HepG2 (cell line): ENCODE results near the gene MVP. TPM values are rescaled to one million over a fixed set of nuclear protein-coding genes. Genes with fewer than 3 reads are reported as not detected.

Experiments
- AGO2 ChIP-seq: fragments of 200-400 bp; formaldehyde crosslinking; optimal IDR thresholded peaks from 2 replicates; pipeline ENCODE3; 2017; ENCODE audit warnings: mild to moderate bottlenecking, low read depth, low read length, moderate library complexity
- CBX2 ChIP-seq, 2 experiments: fragments of 200-600 bp in 1 of 2; sonication (generic); formaldehyde crosslinking in 1 of 2; IDR thresholded peaks; 2 replicates each; pipeline versions ENCODE4 v1.7.0 to v1.8.1; 2018 to 2022; ENCODE audit warnings: low read depth in 2 of 2, low read length in 1 of 2, mild to moderate bottlenecking in 1 of 2, missing genetic modification reagents in 1 of 2
- EP300 ChIP-seq, 3 experiments: sonication (generic) in 1 of 3; formaldehyde crosslinking in 1 of 3; IDR thresholded peaks; 2 replicates each; pipeline versions ENCODE4 v1.5.1 to v1.6.1; 2011 to 2020; ENCODE audit warnings: low read depth in 2 of 3, low read length in 2 of 3, borderline replicate concordance in 1 of 3, improper control_type of control experiment in 1 of 3, mild to moderate bottlenecking in 1 of 3, missing genetic modification reagents in 1 of 3, moderate library complexity in 1 of 3
- HHEX ChIP-seq: IDR thresholded peaks from 2 replicates; pipeline ENCODE4 v1.6.1; 2016; ENCODE audit warnings: control low read depth
- JUND ChIP-seq: sonication (generic); formaldehyde crosslinking; IDR thresholded peaks from 2 replicates; pipeline ENCODE4 v1.8.0; 2022; ENCODE audit warnings: mild to moderate bottlenecking, missing genetic modification reagents
- KAT7 ChIP-seq: IDR thresholded peaks from 2 replicates; pipeline ENCODE4 v1.6.1; 2018; ENCODE audit warnings: borderline replicate concordance, missing compliant biosample characterization
- NR2C2 ChIP-seq: sonication (generic); formaldehyde crosslinking; IDR thresholded peaks from 2 replicates; pipeline ENCODE4 v1.4.0; 2020; ENCODE audit warnings: missing genetic modification reagents, mild to moderate bottlenecking, moderate library complexity, borderline replicate concordance
- PRMT3 ChIP-seq: sonication (generic); formaldehyde crosslinking; IDR thresholded peaks from 2 replicates; pipeline ENCODE4 v1.8.1; 2022; ENCODE audit warnings: low read depth, mild to moderate bottlenecking, moderate library complexity, missing genetic modification reagents, borderline replicate concordance
- RXRA ChIP-seq: sonication (generic); formaldehyde crosslinking; IDR thresholded peaks from 2 replicates; pipeline ENCODE4 v1.5.1; 2020; ENCODE audit warnings: missing genetic modification reagents
- SAFB2 ChIP-seq: sonication (generic); formaldehyde crosslinking; IDR thresholded peaks from 2 replicates; pipeline ENCODE4 v1.5.1; 2020; ENCODE audit warnings: missing genetic modification reagents, low read depth, mild to moderate bottlenecking, borderline replicate concordance
- ZNF33B ChIP-seq: sonication (generic); formaldehyde crosslinking; IDR thresholded peaks from 2 replicates; pipeline ENCODE4 v1.5.1; 2020; ENCODE audit warnings: mild to moderate bottlenecking, missing genetic modification reagents
- ZNF350 ChIP-seq: sonication (generic); formaldehyde crosslinking; IDR thresholded peaks from 2 replicates; pipeline ENCODE4 v1.4.0; 2020; ENCODE audit warnings: mild to moderate bottlenecking, low read depth, missing genetic modification reagents, borderline replicate concordance
- ZNF468 ChIP-seq: sonication (generic); formaldehyde crosslinking; IDR thresholded peaks from 2 replicates; pipeline ENCODE4 v1.8.0; 2022; ENCODE audit warnings: mild to moderate bottlenecking, moderate library complexity, missing genetic modification reagents
- ZNF543 ChIP-seq: sonication (generic); formaldehyde crosslinking; IDR thresholded peaks from 2 replicates; pipeline ENCODE4 v1.4.0; 2020; ENCODE audit warnings: mild to moderate bottlenecking, missing genetic modification reagents
- ZNF567 ChIP-seq: sonication (generic); formaldehyde crosslinking; IDR thresholded peaks from 2 replicates; pipeline ENCODE4 v1.8.1; 2023; ENCODE audit warnings: mild to moderate bottlenecking, missing genetic modification reagents, borderline replicate concordance
- ZNF572 ChIP-seq: sonication (generic); formaldehyde crosslinking; IDR thresholded peaks from 2 replicates; pipeline ENCODE4 v1.5.1; 2020; ENCODE audit warnings: mild to moderate bottlenecking, missing genetic modification reagents
- ZNF713 ChIP-seq: sonication (generic); formaldehyde crosslinking; IDR thresholded peaks from 2 replicates; pipeline ENCODE4 v1.4.0; 2020; ENCODE audit warnings: mild to moderate bottlenecking, missing genetic modification reagents
- ZNF746 ChIP-seq: sonication (generic); formaldehyde crosslinking; IDR thresholded peaks from 2 replicates; pipeline ENCODE4 v1.8.0; 2022; ENCODE audit warnings: mild to moderate bottlenecking, missing genetic modification reagents
- ZNF841 ChIP-seq: sonication (generic); formaldehyde crosslinking; IDR thresholded peaks from 2 replicates; pipeline ENCODE4 v1.8.1; 2023; ENCODE audit warnings: missing genetic modification reagents, borderline replicate concordance
- polyA plus RNA-seq, 8 experiments: library from polyadenylated mRNA; depleted of rRNA in 3 of 8; stranded (reverse) in 7 of 8; unstranded in 1 of 8; fragments of >200 nt; fragmentation: Illumina TruSeq in 4 of 8; extraction: Trizol in 4 of 8; gene quantifications; 2 replicates each; pipeline versions ENCODE4 v1.2.1 to v1.2.3, GENCODE V29; 2011 to 2016; ENCODE audit warnings: low read depth in 4 of 8, missing spikeins in 1 of 8, mixed read lengths in 1 of 8; ENCODE audit not compliant: insufficient read depth in 1 of 8
- total RNA-seq, 5 experiments: library from RNA; depleted of rRNA; stranded (reverse); fragments of >200 nt; fragmentation: Illumina TruSeq; extraction: Trizol; gene quantifications; 2 replicates each; pipeline ENCODE4 v1.2.3, GENCODE V29; 2016; ENCODE audit warnings: low read depth in 1 of 5
- TF ChIP-seq, protein P1 (sequence below): sonication (generic); formaldehyde crosslinking; IDR thresholded peaks from 2 replicates; pipeline ENCODE4 v1.8.1; 2023; ENCODE audit warnings: mild to moderate bottlenecking, inconsistent platforms, moderate library complexity, missing genetic modification reagents, borderline replicate concordance
- TF ChIP-seq, protein P2 (sequence below): sonication (generic); formaldehyde crosslinking; IDR thresholded peaks from 2 replicates; pipeline ENCODE4 v1.4.0; 2020; ENCODE audit warnings: missing genetic modification reagents, low read depth, mild to moderate bottlenecking, borderline replicate concordance
- TF ChIP-seq, protein P3 (sequence below): sonication (generic); formaldehyde crosslinking; IDR thresholded peaks from 2 replicates; pipeline ENCODE4 v1.5.0; 2020; ENCODE audit warnings: mild to moderate bottlenecking, missing genetic modification reagents, moderate library complexity

MVP gene
- total and polyA plus RNA-seq, 2 of the 13 experiments (the other 11 are each of a cell fraction or from before 2014, with no cell fraction given): 22.9 to 43.5 TPM

GRCh38 chr16:29790183-29790948, 29.9 kb upstream of the MVP start, which contains the start of gene KIF22 (continued):
- TF ChIP-seq, protein P1, sequence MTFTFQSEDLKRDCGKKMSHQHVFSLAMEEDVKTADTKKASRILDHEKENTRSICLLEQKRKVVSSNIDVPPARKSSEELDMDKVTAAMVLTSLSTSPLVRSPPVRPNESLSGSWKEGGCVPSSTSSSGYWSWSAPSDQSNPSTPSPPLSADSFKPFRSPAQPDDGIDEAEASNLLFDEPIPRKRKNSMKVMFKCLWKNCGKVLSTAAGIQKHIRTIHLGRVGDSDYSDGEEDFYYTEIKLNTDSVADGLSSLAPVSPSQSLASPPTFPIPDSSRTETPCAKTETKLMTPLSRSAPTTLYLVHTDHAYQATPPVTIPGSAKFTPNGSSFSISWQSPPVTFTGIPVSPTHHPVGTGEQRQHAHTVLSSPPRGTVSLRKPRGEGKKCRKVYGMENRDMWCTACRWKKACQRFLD (CRISPR knock-in tag): no peak
- TF ChIP-seq, protein P2, sequence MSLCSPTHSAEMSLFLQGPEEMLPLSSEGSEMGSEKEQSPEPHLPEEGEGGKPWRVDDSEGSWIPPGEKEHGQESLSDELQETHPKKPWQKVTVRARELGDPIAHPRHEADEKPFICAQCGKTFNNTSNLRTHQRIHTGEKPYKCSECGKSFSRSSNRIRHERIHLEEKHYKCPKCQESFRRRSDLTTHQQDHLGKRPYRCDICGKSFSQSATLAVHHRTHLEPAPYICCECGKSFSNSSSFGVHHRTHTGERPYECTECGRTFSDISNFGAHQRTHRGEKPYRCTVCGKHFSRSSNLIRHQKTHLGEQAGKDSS (CRISPR knock-in tag): peak; percentile 5; the same call in 1 of the 2 replicates
- peak; percentile 67; the same call in 1 of the 2 replicates for TF ChIP-seq RXRA
- TF ChIP-seq SAFB2 (CRISPR knock-in tag): peak; percentile 92; the same call in 1 of the 2 replicates
- TF ChIP-seq CBX2 (IDR thresholded peaks at IDR 0.05; ENCODE audit: low read depth, low read length): no peak
- TF ChIP-seq CBX2 (CRISPR knock-in tag; IDR thresholded peaks at IDR 0.05; ENCODE audit: low read depth): no peak; the same call in 1 of the 2 replicates
- peak; percentile 29 to 43; a peak in 2 of 4 replicates for TF ChIP-seq EP300 (IDR thresholded peaks at IDR 0.05; ENCODE audit: low read depth in 2 of 2, low read length in 2 of 2)
- TF ChIP-seq EP300 (CRISPR knock-in tag; IDR thresholded peaks at IDR 0.05; ENCODE audit: borderline replicate concordance): no peak; the same call in 1 of the 2 replicates
- TF ChIP-seq HHEX: no peak
- peak; percentile 75; the same call in 1 of the 2 replicates for TF ChIP-seq PRMT3 (CRISPR knock-in tag)
- no peak; the same call in 1 of the 2 replicates for TF ChIP-seq ZNF572
- TF ChIP-seq ZNF713: no peak
- TF ChIP-seq KAT7 (CRISPR knock-in tag): peak; percentile 97
- peak; percentile 81; the same call in 1 of the 2 replicates for TF ChIP-seq ZNF33B
- peak; percentile 83 for TF ChIP-seq JUND (CRISPR knock-in tag)
- peak; percentile 93 for TF ChIP-seq NR2C2 (CRISPR knock-in tag)
- peak; percentile 94 for TF ChIP-seq ZNF350 (CRISPR knock-in tag)
- no peak for TF ChIP-seq ZNF841 (CRISPR knock-in tag)
- peak; percentile 90; the same call in 1 of the 2 replicates for TF ChIP-seq ZNF567 (CRISPR knock-in tag)
- no peak; the same call in 1 of the 2 replicates for TF ChIP-seq ZNF468 (CRISPR knock-in tag)
- TF ChIP-seq ZNF746 (CRISPR knock-in tag): peak; percentile 93
- TF ChIP-seq AGO2: peak; percentile 63
- peak; percentile 96; the same call in 1 of the 2 replicates for TF ChIP-seq ZNF543 (CRISPR knock-in tag)
- TF ChIP-seq, protein P3, sequence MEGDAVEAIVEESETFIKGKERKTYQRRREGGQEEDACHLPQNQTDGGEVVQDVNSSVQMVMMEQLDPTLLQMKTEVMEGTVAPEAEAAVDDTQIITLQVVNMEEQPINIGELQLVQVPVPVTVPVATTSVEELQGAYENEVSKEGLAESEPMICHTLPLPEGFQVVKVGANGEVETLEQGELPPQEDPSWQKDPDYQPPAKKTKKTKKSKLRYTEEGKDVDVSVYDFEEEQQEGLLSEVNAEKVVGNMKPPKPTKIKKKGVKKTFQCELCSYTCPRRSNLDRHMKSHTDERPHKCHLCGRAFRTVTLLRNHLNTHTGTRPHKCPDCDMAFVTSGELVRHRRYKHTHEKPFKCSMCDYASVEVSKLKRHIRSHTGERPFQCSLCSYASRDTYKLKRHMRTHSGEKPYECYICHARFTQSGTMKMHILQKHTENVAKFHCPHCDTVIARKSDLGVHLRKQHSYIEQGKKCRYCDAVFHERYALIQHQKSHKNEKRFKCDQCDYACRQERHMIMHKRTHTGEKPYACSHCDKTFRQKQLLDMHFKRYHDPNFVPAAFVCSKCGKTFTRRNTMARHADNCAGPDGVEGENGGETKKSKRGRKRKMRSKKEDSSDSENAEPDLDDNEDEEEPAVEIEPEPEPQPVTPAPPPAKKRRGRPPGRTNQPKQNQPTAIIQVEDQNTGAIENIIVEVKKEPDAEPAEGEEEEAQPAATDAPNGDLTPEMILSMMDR: peak; percentile 97
